ENCODE results near the gene PIF1.

Gene PIF1

GRCh38 chr15:64774037-64774628, 51.3 kb downstream of the PIF1 start:
- H3K36me3 ChIP-seq = no peaks in the 10 kb centered on the region
- peaks cover 0 to 41% (median 9%) of the 10 kb centered on the region in 4 donors for H3K4me1 ChIP-seq
- no peaks in the 10 kb centered on the region for H3K27me3 ChIP-seq
- peak overlapping the region; percentile 88 to 96 for H3K27ac ChIP-seq
- H3K9me3 ChIP-seq = no peaks in the 10 kb centered on the region
- intact Hi-C loops (cut with DNase I; ENCODE audit: low total_unique reads) = loop anchor here (2.0 kb wide), 1 partner anchor 31 kb away; no protein-coding TSS in a partner anchor
- DNase-seq = no peak
- H3K4me3 ChIP-seq = peak overlapping the region; percentile 75 to 76
- TF ChIP-seq, protein P1, sequence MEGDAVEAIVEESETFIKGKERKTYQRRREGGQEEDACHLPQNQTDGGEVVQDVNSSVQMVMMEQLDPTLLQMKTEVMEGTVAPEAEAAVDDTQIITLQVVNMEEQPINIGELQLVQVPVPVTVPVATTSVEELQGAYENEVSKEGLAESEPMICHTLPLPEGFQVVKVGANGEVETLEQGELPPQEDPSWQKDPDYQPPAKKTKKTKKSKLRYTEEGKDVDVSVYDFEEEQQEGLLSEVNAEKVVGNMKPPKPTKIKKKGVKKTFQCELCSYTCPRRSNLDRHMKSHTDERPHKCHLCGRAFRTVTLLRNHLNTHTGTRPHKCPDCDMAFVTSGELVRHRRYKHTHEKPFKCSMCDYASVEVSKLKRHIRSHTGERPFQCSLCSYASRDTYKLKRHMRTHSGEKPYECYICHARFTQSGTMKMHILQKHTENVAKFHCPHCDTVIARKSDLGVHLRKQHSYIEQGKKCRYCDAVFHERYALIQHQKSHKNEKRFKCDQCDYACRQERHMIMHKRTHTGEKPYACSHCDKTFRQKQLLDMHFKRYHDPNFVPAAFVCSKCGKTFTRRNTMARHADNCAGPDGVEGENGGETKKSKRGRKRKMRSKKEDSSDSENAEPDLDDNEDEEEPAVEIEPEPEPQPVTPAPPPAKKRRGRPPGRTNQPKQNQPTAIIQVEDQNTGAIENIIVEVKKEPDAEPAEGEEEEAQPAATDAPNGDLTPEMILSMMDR (IDR thresholded peaks at IDR 0.05) = no peak

- intact Hi-C loops (cut with DNase I; ENCODE audit: low total_unique reads) = loop anchor here (2.0 kb wide), 1 partner anchor 31 kb away; no protein-coding TSS in a partner anchor
- Histone ChIP-seq H3K4me3 (peak overlapping the region; percentile 75 to 76), H3K4me1 (peaks cover 0 to 42% (median 9%) of the 10 kb centered on the region in 4 donors), H3K27me3 (no peaks in the 10 kb centered on the region), H3K9me3 (no peaks in the 10 kb centered on the region), H3K27ac (peak overlapping the region; percentile 88 to 96), H3K36me3 (no peaks in the 10 kb centered on the region)
- DNase-seq = no peak
- TF ChIP-seq, protein P1 (IDR thresholded peaks at IDR 0.05) = no peak
Measured at GRCh38 chr15:64773606-64774005, 51.8 kb downstream of the PIF1 start.

DNA sequence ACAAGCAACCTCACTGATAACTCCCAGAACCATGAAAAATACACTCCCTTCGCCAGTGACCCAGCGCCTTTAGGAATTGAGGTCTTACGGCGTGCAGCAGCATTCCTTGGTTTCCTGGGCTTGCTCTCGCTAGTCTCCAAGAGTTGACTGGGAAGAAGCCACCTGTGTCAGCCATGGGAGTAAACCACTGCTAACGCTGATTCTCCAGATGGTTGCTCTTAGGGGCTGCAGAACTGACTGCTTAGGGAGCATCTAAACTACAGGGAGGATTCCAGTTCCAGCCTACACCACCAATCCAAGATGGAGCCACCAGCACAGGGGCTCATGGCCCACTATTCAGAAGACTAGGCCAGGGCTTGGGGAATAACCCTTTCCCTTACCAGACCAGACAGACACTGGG, 52.5 kb downstream of the PIF1 start:
- Histone ChIP-seq H3K36me3 (no peaks in the 10 kb centered on the region), H3K4me1 (peaks cover 0 to 49% (median 9%) of the 10 kb centered on the region in 4 donors), H3K27me3 (no peaks in the 10 kb centered on the region), H3K27ac (peak overlapping the region; percentile 88 to 96), H3K9me3 (no peaks in the 10 kb centered on the region), H3K4me3 (peak overlapping the region; percentile 75 to 76)
- TF ChIP-seq, protein P1 (IDR thresholded peaks at IDR 0.05) = no peak
- intact Hi-C loops (cut with DNase I; ENCODE audit: low total_unique reads) = no loop called here
- DNase-seq = no peak

GRCh38 chr15:64772488-64772887, 53.0 kb downstream of the PIF1 start:
- Histone ChIP-seq H3K27me3 (no peaks in the 10 kb centered on the region), H3K9me3 (no peaks in the 10 kb centered on the region), H3K4me1 (peaks cover 0 to 52% (median 9%) of the 10 kb centered on the region in 4 donors), H3K27ac (peak overlapping the region; percentile 88 to 96), H3K4me3 (peak overlapping the region in 1 of 2 donors; percentile 75), H3K36me3 (no peaks in the 10 kb centered on the region)
- TF ChIP-seq, protein P1 (IDR thresholded peaks at IDR 0.05) = no peak
- intact Hi-C loops (cut with DNase I; ENCODE audit: low total_unique reads) = no loop called here
- no peak for DNase-seq

DNA sequence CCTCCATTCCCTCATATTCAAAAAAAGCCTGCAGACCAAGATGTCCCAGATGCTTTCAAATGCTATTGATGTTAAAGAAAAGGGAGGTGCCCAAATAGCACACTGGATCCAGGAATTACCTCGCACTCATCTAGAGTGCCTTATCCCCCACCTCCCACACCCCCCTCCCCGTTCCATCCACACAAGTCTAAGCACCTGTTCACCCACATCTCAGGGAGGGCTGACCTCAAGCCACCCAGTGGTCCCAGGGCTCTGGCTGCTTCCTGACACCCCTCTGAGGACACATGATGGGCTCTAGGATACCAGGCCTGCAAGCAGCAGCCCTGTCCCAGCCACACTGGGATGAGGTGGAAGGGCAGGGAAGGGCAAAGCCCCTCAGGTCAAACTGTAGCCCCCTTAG, 54.8 kb downstream of the PIF1 start:
- Histone ChIP-seq H3K36me3 (no peaks in the 10 kb centered on the region), H3K27ac (peak overlapping the region; percentile 31 to 88), H3K27me3 (no peaks in the 10 kb centered on the region), H3K9me3 (no peaks in the 10 kb centered on the region), H3K4me1 (peaks cover 0 to 51% (median 5%) of the 10 kb centered on the region in 4 donors), H3K4me3 (no peak overlapping the region)
- intact Hi-C loops (cut with DNase I; ENCODE audit: low total_unique reads) = no loop called here
- DNase-seq = no peak
- TF ChIP-seq, protein P1 (IDR thresholded peaks at IDR 0.05) = no peak
